T-helper 1 cell treated with Interleukin-12 subunit alpha and Interleukin-12 subunit beta and Interleukin-4 antibody, amounts not matched to agents 30 μg/mL and 1 μg/mL, for 36 hours (primary cell): ENCODE measurements around the gene KIAA1549.

Source experiments
- H3K27ac Mint-ChIP-seq: one replicate; pipeline ENCODE4 v1.8.0; 2021; ENCODE audit warnings: mild to moderate bottlenecking, mixed read lengths
- H3K27me3 Mint-ChIP-seq: one replicate; pipeline ENCODE4 v1.8.0; 2021; ENCODE audit warnings: low read depth, mixed read lengths
- H3K36me3 Mint-ChIP-seq: one replicate; pipeline ENCODE4 v1.8.0; 2021; ENCODE audit warnings: low read depth, mixed read lengths
- H3K4me1 Mint-ChIP-seq: one replicate; pipeline ENCODE4 v1.8.0; 2021; ENCODE audit warnings: low read depth, mixed read lengths
- H3K4me3 Mint-ChIP-seq: one replicate; pipeline ENCODE4 v1.8.0; 2021; ENCODE audit warnings: mild to moderate bottlenecking, moderate library complexity, mixed read lengths
- H3K9me3 Mint-ChIP-seq: one replicate; pipeline ENCODE4 v1.8.0; 2021; ENCODE audit warnings: mixed read lengths

The KIAA1549 gene

DNA sequence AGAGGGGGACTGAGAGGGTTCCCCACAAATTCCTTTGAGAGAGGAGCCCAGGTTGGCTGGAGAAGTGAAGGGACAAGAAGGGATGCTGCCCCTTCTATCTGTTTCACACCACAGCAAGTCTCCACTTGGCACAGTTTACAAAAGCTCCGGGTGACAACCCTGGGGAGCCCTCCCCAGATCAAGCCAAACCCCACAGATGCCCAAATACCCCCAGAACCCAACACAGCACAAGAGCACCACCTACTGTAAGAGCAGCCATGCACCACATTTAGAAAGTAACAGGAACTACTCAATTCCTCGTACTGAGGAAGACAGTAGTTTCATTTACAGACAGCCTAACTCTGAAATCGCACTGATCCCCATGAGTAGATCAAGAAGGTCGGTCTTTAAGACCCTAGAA is 115.3 kb downstream of the KIAA1549 start:
- Mint-ChIP-seq H3K4me3 (no peak overlapping the region), H3K27me3 (no peaks in the 10 kb centered on the region), H3K36me3 (no peaks in the 10 kb centered on the region), H3K9me3 (no peaks in the 10 kb centered on the region), H3K27ac (peak overlapping the region; percentile 54), H3K4me1 (peaks cover 19% of the 10 kb centered on the region)

DNA sequence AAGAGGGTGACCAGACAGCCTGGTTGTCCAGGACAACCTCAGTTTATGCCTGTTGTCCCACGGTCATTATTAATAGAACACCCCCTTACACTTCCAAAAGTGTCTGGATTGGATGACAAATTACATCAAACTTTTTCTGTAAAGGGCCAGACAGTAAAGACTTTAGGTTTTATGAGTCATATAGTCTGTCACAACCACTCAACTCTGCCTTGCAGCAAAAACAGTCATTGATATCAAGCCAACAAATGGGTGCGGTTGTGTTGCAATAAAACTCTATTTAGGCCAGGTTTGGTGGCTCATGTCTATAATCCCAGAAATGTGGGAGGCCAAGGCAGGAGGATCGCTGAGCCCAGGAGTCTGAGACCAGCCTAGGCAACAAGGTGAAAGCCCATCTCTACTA is 116.5 kb downstream of the KIAA1549 start:
- H3K27ac Mint-ChIP-seq: no peak overlapping the region
- no peaks in the 10 kb centered on the region for H3K27me3 Mint-ChIP-seq
- peaks cover 1% of the 10 kb centered on the region for H3K9me3 Mint-ChIP-seq
- H3K4me3 Mint-ChIP-seq: no peak overlapping the region
- H3K36me3 Mint-ChIP-seq: no peaks in the 10 kb centered on the region
- H3K4me1 Mint-ChIP-seq: peaks cover 19% of the 10 kb centered on the region

DNA sequence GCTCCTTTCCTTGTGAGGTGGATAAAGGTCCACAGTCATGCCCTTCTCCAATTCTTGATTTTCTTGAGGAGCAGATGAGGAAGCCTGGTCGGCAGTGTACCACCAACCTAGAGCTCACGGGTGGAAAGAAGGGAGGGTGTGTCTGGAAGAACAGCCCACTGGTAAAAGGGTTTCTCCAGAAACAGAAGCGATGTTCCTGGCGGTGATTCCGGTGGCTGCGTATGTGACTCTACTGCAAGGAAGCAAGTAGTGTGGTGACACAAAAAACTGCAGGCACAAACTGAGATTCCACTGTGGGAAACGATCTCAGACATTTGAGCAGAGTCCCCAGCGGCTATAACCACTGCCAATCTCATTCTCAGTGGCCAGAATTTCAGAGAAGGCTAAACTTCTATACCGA is 117.3 kb downstream of the KIAA1549 start:
- Mint-ChIP-seq H3K27ac (no peak overlapping the region), H3K4me3 (no peak overlapping the region), H3K4me1 (peaks cover 19% of the 10 kb centered on the region), H3K9me3 (peaks cover 4% of the 10 kb centered on the region), H3K27me3 (no peaks in the 10 kb centered on the region), H3K36me3 (peaks cover 2% of the 10 kb centered on the region)

GRCh38 chr7:138861051-138861450 is 120.1 kb downstream of the KIAA1549 start:
- H3K9me3 Mint-ChIP-seq: peaks cover 22% of the 10 kb centered on the region
- H3K27me3 Mint-ChIP-seq: no peaks in the 10 kb centered on the region
- peaks cover 2% of the 10 kb centered on the region for H3K36me3 Mint-ChIP-seq
- peaks cover 18% of the 10 kb centered on the region for H3K4me1 Mint-ChIP-seq
- H3K27ac Mint-ChIP-seq: no peak overlapping the region
- H3K4me3 Mint-ChIP-seq: no peak overlapping the region

GRCh38 chr7:138857728-138858127 is 123.5 kb downstream of the KIAA1549 start:
- peaks cover 4% of the 10 kb centered on the region for H3K27me3 Mint-ChIP-seq
- peaks cover 22% of the 10 kb centered on the region for H3K9me3 Mint-ChIP-seq
- peaks cover 2% of the 10 kb centered on the region for H3K36me3 Mint-ChIP-seq
- no peak overlapping the region for H3K4me3 Mint-ChIP-seq
- no peak overlapping the region for H3K27ac Mint-ChIP-seq
- H3K4me1 Mint-ChIP-seq: peaks cover 2% of the 10 kb centered on the region

- Mint-ChIP-seq H3K9me3 (peaks cover 18% of the 10 kb centered on the region), H3K36me3 (peaks cover 2% of the 10 kb centered on the region), H3K4me1 (peaks cover 7% of the 10 kb centered on the region), H3K27me3 (peaks cover 12% of the 10 kb centered on the region), H3K4me3 (no peak overlapping the region), H3K27ac (no peak overlapping the region)
Observed at GRCh38 chr7:138854115-138854645, 127.0 kb downstream of the KIAA1549 start.

- peaks cover 7% of the 10 kb centered on the region for H3K4me1 Mint-ChIP-seq
- peaks cover 20% of the 10 kb centered on the region for H3K27me3 Mint-ChIP-seq
- H3K27ac Mint-ChIP-seq: no peak overlapping the region
- H3K9me3 Mint-ChIP-seq: peaks cover 17% of the 10 kb centered on the region
- H3K4me3 Mint-ChIP-seq: no peak overlapping the region
- H3K36me3 Mint-ChIP-seq: no peaks in the 10 kb centered on the region
Observed at GRCh38 chr7:138853448-138853847, 127.7 kb downstream of the KIAA1549 start.

- Mint-ChIP-seq H3K27me3 (peaks cover 28% of the 10 kb centered on the region), H3K27ac (no peak overlapping the region), H3K4me1 (peaks cover 7% of the 10 kb centered on the region), H3K9me3 (peaks cover 8% of the 10 kb centered on the region), H3K4me3 (no peak overlapping the region), H3K36me3 (no peaks in the 10 kb centered on the region)
Observed at GRCh38 chr7:138852469-138852868, 128.7 kb downstream of the KIAA1549 start.

DNA sequence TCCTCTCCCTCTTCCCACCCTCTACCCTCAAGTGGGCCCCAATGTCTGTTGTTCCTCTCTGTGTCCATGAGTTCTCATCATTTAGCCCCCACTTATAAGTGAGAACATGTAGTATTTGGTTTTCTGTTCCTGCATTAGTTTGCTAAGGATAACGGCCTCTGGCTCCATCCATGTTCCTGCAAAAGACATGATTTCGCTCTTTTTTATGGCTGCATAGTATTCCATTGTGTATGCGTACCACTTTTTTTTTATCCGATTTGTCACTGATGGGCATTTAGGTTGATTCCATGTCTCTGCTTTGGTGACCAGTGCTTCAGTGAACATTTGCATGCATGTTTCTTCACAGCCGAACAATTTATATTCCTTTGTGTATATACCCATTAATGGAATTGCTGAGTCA is 131.5 kb downstream of the KIAA1549 start:
- Mint-ChIP-seq H3K27ac (no peak overlapping the region), H3K36me3 (no peaks in the 10 kb centered on the region), H3K4me3 (no peak overlapping the region), H3K27me3 (peaks cover 36% of the 10 kb centered on the region), H3K4me1 (peaks cover 7% of the 10 kb centered on the region), H3K9me3 (no peaks in the 10 kb centered on the region)

DNA sequence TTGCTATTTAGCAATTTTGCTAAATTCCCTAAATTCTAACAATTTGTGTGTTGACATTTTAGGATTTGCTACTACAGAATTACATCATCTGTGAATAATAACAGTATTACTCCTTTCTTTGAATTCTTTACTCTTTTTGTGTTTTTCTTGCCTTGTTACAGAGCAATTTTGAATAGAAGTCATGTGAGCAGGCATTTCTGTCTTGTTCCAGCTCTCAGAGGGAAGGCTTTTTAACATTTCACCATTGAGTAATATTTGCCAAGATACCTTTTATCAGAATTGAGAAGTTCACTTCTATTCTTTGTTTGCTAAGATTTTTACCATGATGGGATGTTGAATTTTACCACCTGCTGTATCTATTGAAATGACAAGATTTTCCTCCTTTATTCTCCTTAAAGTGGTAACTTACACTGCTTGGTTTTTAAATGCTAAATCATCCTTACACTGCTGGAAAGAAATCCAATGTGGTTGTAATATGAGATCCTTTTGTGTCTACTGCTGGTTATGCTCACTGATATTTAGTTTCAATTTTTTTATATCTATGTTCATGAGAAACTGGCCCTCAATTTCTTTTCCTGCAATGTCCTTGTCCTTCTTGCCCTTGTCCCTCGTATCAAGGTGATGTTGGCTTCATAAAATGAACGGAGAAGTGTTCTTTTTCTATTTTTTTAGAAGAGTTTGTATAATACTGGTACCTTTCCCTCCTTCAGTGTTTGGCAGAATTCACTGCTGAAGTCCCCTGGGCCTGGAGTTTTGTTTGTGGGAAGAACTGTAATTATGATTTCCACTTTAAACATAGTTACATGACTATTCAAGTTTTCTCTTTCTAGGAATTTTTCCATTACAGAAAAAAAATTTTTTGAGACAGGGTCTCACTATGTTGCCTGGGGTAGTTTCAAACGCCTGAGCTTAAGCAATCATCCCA is 132.9 kb downstream of the KIAA1549 start:
- H3K27ac Mint-ChIP-seq: no peak overlapping the region
- H3K4me1 Mint-ChIP-seq: peaks cover 5% of the 10 kb centered on the region
- peaks cover 37% of the 10 kb centered on the region for H3K27me3 Mint-ChIP-seq
- no peaks in the 10 kb centered on the region for H3K9me3 Mint-ChIP-seq
- H3K4me3 Mint-ChIP-seq: no peak overlapping the region
- H3K36me3 Mint-ChIP-seq: no peaks in the 10 kb centered on the region

DNA sequence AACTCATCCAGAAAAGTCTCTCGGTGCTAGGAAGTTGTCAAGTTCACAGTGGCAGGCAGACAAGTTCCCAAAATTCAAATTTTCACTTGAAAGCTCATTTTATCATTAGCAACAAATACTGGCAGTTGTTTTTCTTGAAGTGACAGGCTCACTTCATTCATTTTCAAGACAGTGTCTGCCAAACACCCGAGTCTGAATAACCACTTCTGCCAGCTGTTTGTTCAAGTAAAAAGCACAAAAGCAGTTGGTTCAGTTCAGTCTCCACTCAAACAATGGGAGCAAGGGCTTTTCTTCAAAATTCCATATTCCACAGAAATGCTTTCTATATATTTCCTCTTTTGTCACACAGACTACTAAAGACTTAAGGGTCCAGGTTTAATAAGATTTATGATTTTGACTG is 135.5 kb downstream of the KIAA1549 start:
- Mint-ChIP-seq H3K4me3 (no peak overlapping the region), H3K4me1 (no peaks in the 10 kb centered on the region), H3K9me3 (no peaks in the 10 kb centered on the region), H3K27me3 (peaks cover 37% of the 10 kb centered on the region), H3K27ac (no peak overlapping the region), H3K36me3 (no peaks in the 10 kb centered on the region)

GRCh38 chr7:138843632-138844580 is 137.3 kb downstream of the KIAA1549 start:
- Mint-ChIP-seq H3K9me3 (no peaks in the 10 kb centered on the region), H3K27ac (no peak overlapping the region), H3K36me3 (no peaks in the 10 kb centered on the region), H3K27me3 (peaks cover 29% of the 10 kb centered on the region), H3K4me1 (no peaks in the 10 kb centered on the region), H3K4me3 (no peak overlapping the region)

DNA sequence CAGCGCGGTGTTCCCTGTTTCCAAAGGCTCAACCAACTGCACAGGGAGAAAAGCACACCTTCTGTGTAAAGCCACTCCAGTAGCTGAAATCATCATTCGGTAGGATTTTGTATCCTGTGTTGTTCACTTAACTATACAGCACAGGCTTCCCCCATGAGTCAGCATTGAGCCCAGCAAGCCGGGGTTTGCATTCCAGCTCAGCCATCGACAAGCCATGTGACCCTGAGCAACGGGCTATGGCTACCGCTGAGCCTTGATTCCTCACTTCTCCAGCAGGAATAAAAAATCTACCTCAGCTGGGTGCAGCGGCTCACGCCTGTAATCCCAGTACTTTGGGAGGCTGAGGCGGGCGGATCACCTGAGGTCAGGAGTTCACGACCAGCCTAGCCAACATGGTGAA is 139.1 kb downstream of the KIAA1549 start:
- Mint-ChIP-seq H3K4me1 (no peaks in the 10 kb centered on the region), H3K36me3 (no peaks in the 10 kb centered on the region), H3K27ac (no peak overlapping the region), H3K4me3 (no peak overlapping the region), H3K27me3 (peaks cover 14% of the 10 kb centered on the region), H3K9me3 (no peaks in the 10 kb centered on the region)

- peaks cover 9% of the 10 kb centered on the region for H3K4me1 Mint-ChIP-seq
Observed at GRCh38 chr7:138838166-138838565, 143.0 kb downstream of the KIAA1549 start.

More at GRCh38 chr7:138838166-138838565, 143.0 kb downstream of the KIAA1549 start:
- Mint-ChIP-seq H3K4me3 (no peak overlapping the region), H3K27ac (no peak overlapping the region), H3K36me3 (no peaks in the 10 kb centered on the region), H3K27me3 (peaks cover 6% of the 10 kb centered on the region), H3K9me3 (no peaks in the 10 kb centered on the region)
